Measurements from ENCODE around the gene PHF23.

DNA sequence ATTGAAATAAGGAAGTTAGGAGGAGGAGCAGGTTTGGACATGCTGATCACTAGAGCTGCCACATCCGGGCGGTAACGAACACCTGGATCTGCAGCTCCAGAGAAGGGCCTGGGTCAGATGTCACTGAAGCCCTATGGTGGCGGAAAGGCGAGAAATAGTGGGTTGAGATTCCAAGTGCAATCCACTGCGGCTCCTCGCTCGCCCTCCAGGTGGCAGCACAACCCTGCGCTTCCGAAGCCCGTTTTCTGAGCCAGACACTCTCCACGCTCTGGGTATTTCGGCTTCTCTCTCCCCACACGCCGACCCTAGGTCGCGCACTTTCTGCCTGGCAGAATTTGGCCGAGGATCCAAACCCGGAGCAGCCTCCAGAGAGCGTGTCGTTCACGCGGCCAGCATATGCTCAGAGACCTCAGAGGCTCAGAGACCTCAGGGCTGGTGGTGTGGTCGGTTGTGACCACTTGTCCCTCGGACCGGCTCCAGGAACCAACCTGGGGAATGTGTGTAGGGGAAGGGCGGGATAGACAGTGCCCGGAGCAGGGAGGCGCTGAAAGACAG, 41.3 kb upstream of the PHF23 start:
- TF ChIP-seq, protein P1, sequence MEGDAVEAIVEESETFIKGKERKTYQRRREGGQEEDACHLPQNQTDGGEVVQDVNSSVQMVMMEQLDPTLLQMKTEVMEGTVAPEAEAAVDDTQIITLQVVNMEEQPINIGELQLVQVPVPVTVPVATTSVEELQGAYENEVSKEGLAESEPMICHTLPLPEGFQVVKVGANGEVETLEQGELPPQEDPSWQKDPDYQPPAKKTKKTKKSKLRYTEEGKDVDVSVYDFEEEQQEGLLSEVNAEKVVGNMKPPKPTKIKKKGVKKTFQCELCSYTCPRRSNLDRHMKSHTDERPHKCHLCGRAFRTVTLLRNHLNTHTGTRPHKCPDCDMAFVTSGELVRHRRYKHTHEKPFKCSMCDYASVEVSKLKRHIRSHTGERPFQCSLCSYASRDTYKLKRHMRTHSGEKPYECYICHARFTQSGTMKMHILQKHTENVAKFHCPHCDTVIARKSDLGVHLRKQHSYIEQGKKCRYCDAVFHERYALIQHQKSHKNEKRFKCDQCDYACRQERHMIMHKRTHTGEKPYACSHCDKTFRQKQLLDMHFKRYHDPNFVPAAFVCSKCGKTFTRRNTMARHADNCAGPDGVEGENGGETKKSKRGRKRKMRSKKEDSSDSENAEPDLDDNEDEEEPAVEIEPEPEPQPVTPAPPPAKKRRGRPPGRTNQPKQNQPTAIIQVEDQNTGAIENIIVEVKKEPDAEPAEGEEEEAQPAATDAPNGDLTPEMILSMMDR (IDR thresholded peaks at IDR 0.05), result peak; percentile 94 to 97 (median 97)
- TF ChIP-seq POLR2AphosphoS5 (IDR thresholded peaks at IDR 0.05), result peak in 2 of 3 donors; percentile 14 to 42
